HepG2 (cell line): ENCODE results near the gene PIM1. TPM values are rescaled to one million over a fixed set of nuclear protein-coding genes. Genes with fewer than 3 reads are reported as not detected.

Experiments
- ATAC-seq: fragments of 200-7000 bp; cut with Tn5 transposase; 3 replicates; pipeline ENCODE4 v1.9.1; 2020; ENCODE audit warnings: mild to moderate bottlenecking, moderate library complexity
- BruUV-seq: library from RNA; stranded (reverse); fragments of 400-500 nt; replicated peaks from 2 replicates; lab custom pipeline; 2021; lab: Mats Ljungman, UMichigan
- CTCF ChIA-PET: fragments of 300-600 bp; formaldehyde crosslinking; extraction: SDS; loops from one replicate; lab custom pipeline; 2021; ENCODE audit warnings: low total read pairs, inconsistent platforms, low intra/inter-chr PET ratio; lab: Yijun Ruan, JAX
- POLR2A ChIA-PET: fragments of 350-600 bp; sonication (Branson Sonifier 250); formaldehyde crosslinking; loops from one replicate; lab custom pipeline; 2020; ENCODE audit warnings: antibody characterized with exemption, inconsistent platforms; lab: Yijun Ruan, JAX
- DNase-seq: peaks from one replicate; pipeline ENCODE4 v3.0.0-alpha.2; 2015; ENCODE audit warnings: low spot score
- FAIRE-seq: peaks from 3 replicates; lab custom pipeline; 2011; peaks lifted over from hg19 to GRCh38; lab: Jason Lieb, UNC
- H2AFZ ChIP-seq: one replicate; pipeline ENCODE4 v1.6.1; 2011; ENCODE audit warnings: low read length, inconsistent platforms
- H3K27ac ChIP-seq: fragments of 300-600 bp; 3 replicates; pipeline ENCODE4 v1.8.0; 2011; ENCODE audit warnings: mixed run types, mild to moderate bottlenecking, mixed read lengths, low read length, inconsistent platforms; ENCODE audit not compliant: insufficient read depth; ENCODE audit errors: extremely low read length
- H3K27me3 ChIP-seq, 2 experiments: fragments of 200-600 bp in 1 of 2; 2 replicates in 1 of 2; 3 replicates in 1 of 2; pipeline versions ENCODE4 v1.6.0 to v1.8.0; 2011; ENCODE audit warnings: low read length in 2 of 2, mild to moderate bottlenecking in 2 of 2, moderate library complexity in 2 of 2, inconsistent platforms in 1 of 2; ENCODE audit not compliant: insufficient read depth in 2 of 2, control insufficient read depth in 1 of 2
- H3K36me3 ChIP-seq, 2 experiments: fragments of 200-600 bp in 1 of 2; replicated peaks in 1 of 2; 2 replicates in 1 of 2; 3 replicates in 1 of 2; pipeline versions ENCODE4 v1.5.1 to v1.8.0; 2011; ENCODE audit warnings: low read length in 2 of 2, inconsistent platforms in 1 of 2; ENCODE audit not compliant: insufficient read depth in 2 of 2, control insufficient read depth in 1 of 2
- H3K4me1 ChIP-seq: 2 replicates; pipeline ENCODE4 v1.5.1; 2012; ENCODE audit warnings: low read length, inconsistent platforms; ENCODE audit not compliant: insufficient read depth
- H3K4me2 ChIP-seq: 2 replicates; pipeline ENCODE4 v1.6.0; 2011; ENCODE audit warnings: low read depth, low read length, inconsistent platforms
- H3K4me3 ChIP-seq, 3 experiments: fragments of 200-600 bp in 1 of 3; sonication (generic), shearing (Covaris generic) in 1 of 3; replicated peaks in 1 of 3; 2 replicates each; pipeline ENCODE4 v1.5.1; 2011 to 2016; ENCODE audit warnings: low read length in 3 of 3, inconsistent platforms in 2 of 3, low read depth in 2 of 3, mild to moderate bottlenecking in 2 of 3, control low read depth in 1 of 3, mixed read lengths in 1 of 3; ENCODE audit not compliant: insufficient read depth in 1 of 3
- H3K79me2 ChIP-seq: one replicate; pipeline ENCODE4 v1.6.1; 2011; ENCODE audit warnings: low read length, inconsistent platforms; ENCODE audit not compliant: insufficient read depth
- H3K9ac ChIP-seq: 2 replicates; pipeline ENCODE4 v1.6.0; 2011; ENCODE audit warnings: mild to moderate bottlenecking, low read depth, low read length, inconsistent platforms; ENCODE audit not compliant: insufficient read depth
- H3K9me3 ChIP-seq: 2 replicates; pipeline ENCODE4 v1.5.1; 2012; ENCODE audit warnings: mild to moderate bottlenecking, low read length
- H4K20me1 ChIP-seq: 2 replicates; pipeline ENCODE4 v1.6.0; 2011; ENCODE audit warnings: inconsistent platforms, mild to moderate bottlenecking, low read length, moderate library complexity; ENCODE audit not compliant: insufficient read depth
- CAMTA2 ChIP-seq: sonication (generic); formaldehyde crosslinking; IDR thresholded peaks from 2 replicates; pipeline ENCODE4 v1.4.0; 2020; ENCODE audit warnings: mild to moderate bottlenecking, missing genetic modification reagents, borderline replicate concordance
- KDM2A ChIP-seq: sonication (generic); formaldehyde crosslinking; IDR thresholded peaks from 2 replicates; pipeline ENCODE4 v1.4.0; 2020; ENCODE audit warnings: low read depth, missing genetic modification reagents, borderline replicate concordance
- PPARG ChIP-seq: conservative IDR thresholded peaks from 2 replicates; pipeline ENCODE4 v1.6.1; 2016; ENCODE audit warnings: missing biosample characterization, missing genetic modification reagents
- SKIL ChIP-seq: sonication (generic); formaldehyde crosslinking; IDR thresholded peaks from 2 replicates; pipeline ENCODE4 v1.8.0; 2022; ENCODE audit warnings: missing genetic modification reagents, mild to moderate bottlenecking, moderate library complexity, borderline replicate concordance
- THYN1 ChIP-seq: sonication (generic); formaldehyde crosslinking; IDR thresholded peaks from 2 replicates; pipeline ENCODE4 v1.8.1; 2023; ENCODE audit warnings: low read depth, mild to moderate bottlenecking, moderate library complexity, missing genetic modification reagents, borderline replicate concordance
- ZKSCAN5 ChIP-seq: sonication (generic); formaldehyde crosslinking; IDR thresholded peaks from 2 replicates; pipeline ENCODE4 v1.5.1; 2020; ENCODE audit warnings: mild to moderate bottlenecking, missing genetic modification reagents
- ZNF530 ChIP-seq: sonication (generic); formaldehyde crosslinking; IDR thresholded peaks from 2 replicates; pipeline ENCODE4 v1.5.0; 2020; ENCODE audit warnings: low read depth, mild to moderate bottlenecking, missing genetic modification reagents
- ZNF576 ChIP-seq: sonication (generic); formaldehyde crosslinking; IDR thresholded peaks from 2 replicates; pipeline ENCODE4 v1.4.0; 2020; ENCODE audit warnings: mild to moderate bottlenecking, missing genetic modification reagents
- ZNF781 ChIP-seq: sonication (generic); formaldehyde crosslinking; IDR thresholded peaks from 2 replicates; pipeline ENCODE4 v1.5.1; 2020; ENCODE audit warnings: borderline replicate concordance, mild to moderate bottlenecking, missing genetic modification reagents; ENCODE audit errors: not compliant biosample characterization
- WGBS: methylation state at CpG from one replicate; pipeline ENCODE4 v1.1.6; 2017; ENCODE audit warnings: low lambda C conversion rate; 5-methylcytosine and 5-hydroxymethylcytosine counted together
- in situ Hi-C: cut with HindIII; loops from 2 replicates; pipeline ENCODE4 v1.10.0; 2017; ENCODE audit warnings: low pct_unique_long_range_greater_than_20kb; ENCODE audit not compliant: extremely low pct_ligation_motif_present
- intact Hi-C: fragments of 100-400 bp; cut with micrococcal nuclease; formaldehyde crosslinking; loops from one replicate; pipeline ENCODE4 v1.10.0; 2022; ENCODE audit not compliant: unreplicated experiment
- polyA plus RNA-seq, 8 experiments: library from polyadenylated mRNA; depleted of rRNA in 3 of 8; stranded (reverse) in 7 of 8; unstranded in 1 of 8; fragments of >200 nt; fragmentation: Illumina TruSeq in 4 of 8; extraction: Trizol in 4 of 8; gene quantifications; 2 replicates each; pipeline versions ENCODE4 v1.2.1 to v1.2.3, GENCODE V29; 2011 to 2016; ENCODE audit warnings: low read depth in 4 of 8, missing spikeins in 1 of 8, mixed read lengths in 1 of 8; ENCODE audit not compliant: insufficient read depth in 1 of 8
- total RNA-seq, 5 experiments: library from RNA; depleted of rRNA; stranded (reverse); fragments of >200 nt; fragmentation: Illumina TruSeq; extraction: Trizol; gene quantifications; 2 replicates each; pipeline ENCODE4 v1.2.3, GENCODE V29; 2016; ENCODE audit warnings: low read depth in 1 of 5
- TF ChIP-seq, protein P1 (sequence below): IDR thresholded peaks from 2 replicates; pipeline ENCODE4 v1.6.1; 2016; ENCODE audit warnings: low read depth, control low read depth
- TF ChIP-seq, protein P2 (sequence below): sonication (generic); formaldehyde crosslinking; IDR thresholded peaks from 2 replicates; pipeline ENCODE4 v1.9.0; 2021; ENCODE audit warnings: missing genetic modification reagents, borderline replicate concordance

The PIM1 gene
- total and polyA plus RNA-seq, 2 of the 13 experiments (the other 11 are each of a cell fraction or from before 2014, with no cell fraction given) = 29.4 to 117 TPM

DNA sequence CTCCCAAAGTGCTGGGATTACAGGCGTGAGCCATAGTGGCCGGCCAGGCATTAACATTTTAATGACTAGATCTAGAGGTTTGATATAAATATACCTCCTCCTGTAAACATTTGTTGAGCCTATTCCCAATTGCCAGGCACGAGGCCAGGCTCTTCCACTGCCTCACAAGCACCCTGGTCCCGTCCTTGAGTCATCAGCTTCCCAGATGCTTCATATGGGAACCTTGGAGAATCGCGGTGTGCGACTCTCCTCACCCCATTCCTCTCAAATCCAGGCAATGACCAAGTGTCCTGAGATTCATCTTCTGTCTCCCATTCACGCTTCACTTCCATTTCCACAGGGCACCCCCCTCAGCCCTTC, 35.9 kb upstream of the PIM1 start:
- H2AFZ ChIP-seq = no peak overlapping the region
- H3K27ac ChIP-seq = peak overlapping the region; percentile 7
- H3K9me3 ChIP-seq = no peaks in the 10 kb centered on the region
- TF ChIP-seq ZKSCAN5 (CRISPR knock-in tag) (no peak), THYN1 (CRISPR knock-in tag) (no peak), ZNF530 (CRISPR knock-in tag) (no peak), CAMTA2 (CRISPR knock-in tag) (no peak), ZNF781 (CRISPR knock-in tag) (no peak), ZNF576 (CRISPR knock-in tag) (no peak), KDM2A (CRISPR knock-in tag) (no peak), SKIL (CRISPR knock-in tag) (no peak), PPARG (CRISPR knock-in tag) (no peak)
- TF ChIP-seq, protein P1, sequence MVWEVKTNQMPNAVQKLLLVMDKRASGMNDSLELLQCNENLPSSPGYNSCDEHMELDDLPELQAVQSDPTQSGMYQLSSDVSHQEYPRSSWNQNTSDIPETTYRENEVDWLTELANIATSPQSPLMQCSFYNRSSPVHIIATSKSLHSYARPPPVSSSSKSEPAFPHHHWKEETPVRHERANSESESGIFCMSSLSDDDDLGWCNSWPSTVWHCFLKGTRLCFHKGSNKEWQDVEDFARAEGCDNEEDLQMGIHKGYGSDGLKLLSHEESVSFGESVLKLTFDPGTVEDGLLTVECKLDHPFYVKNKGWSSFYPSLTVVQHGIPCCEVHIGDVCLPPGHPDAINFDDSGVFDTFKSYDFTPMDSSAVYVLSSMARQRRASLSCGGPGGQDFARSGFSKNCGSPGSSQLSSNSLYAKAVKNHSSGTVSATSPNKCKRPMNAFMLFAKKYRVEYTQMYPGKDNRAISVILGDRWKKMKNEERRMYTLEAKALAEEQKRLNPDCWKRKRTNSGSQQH (CRISPR knock-in tag) = no peak
- TF ChIP-seq, protein P2, sequence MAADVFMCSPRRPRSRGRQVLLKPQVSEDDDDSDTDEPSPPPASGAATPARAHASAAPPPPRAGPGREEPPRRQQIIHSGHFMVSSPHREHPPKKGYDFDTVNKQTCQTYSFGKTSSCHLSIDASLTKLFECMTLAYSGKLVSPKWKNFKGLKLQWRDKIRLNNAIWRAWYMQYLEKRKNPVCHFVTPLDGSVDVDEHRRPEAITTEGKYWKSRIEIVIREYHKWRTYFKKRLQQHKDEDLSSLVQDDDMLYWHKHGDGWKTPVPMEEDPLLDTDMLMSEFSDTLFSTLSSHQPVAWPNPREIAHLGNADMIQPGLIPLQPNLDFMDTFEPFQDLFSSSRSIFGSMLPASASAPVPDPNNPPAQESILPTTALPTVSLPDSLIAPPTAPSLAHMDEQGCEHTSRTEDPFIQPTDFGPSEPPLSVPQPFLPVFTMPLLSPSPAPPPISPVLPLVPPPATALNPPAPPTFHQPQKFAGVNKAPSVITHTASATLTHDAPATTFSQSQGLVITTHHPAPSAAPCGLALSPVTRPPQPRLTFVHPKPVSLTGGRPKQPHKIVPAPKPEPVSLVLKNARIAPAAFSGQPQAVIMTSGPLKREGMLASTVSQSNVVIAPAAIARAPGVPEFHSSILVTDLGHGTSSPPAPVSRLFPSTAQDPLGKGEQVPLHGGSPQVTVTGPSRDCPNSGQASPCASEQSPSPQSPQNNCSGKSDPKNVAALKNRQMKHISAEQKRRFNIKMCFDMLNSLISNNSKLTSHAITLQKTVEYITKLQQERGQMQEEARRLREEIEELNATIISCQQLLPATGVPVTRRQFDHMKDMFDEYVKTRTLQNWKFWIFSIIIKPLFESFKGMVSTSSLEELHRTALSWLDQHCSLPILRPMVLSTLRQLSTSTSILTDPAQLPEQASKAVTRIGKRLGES (CRISPR knock-in tag) = no peak
- TF ChIP-seq, all 625 proteins: peak for 0
- DNase-seq = no peak
- BruUV-seq = no TSS peak
- Histone ChIP-seq H3K27me3 (no peaks in the 10 kb centered on the region), H4K20me1 (no peaks in the 10 kb centered on the region), H3K9ac (no peak overlapping the region), H3K4me1 (peaks cover 90% of the 10 kb centered on the region), H3K4me2 (no peak overlapping the region), H3K79me2 (peaks cover 3% of the 10 kb centered on the region), H3K36me3 (no peaks in the 10 kb centered on the region), H3K4me3 (no peak overlapping the region)
- 86% methylated on average over 8 of the region's 8 CpGs for WGBS
- in situ Hi-C loops (loop anchor here (5.0 kb wide), 1 partner anchor 38 kb away; the partner anchor contains the start of gene PIM1), intact Hi-C loops (no loop called here)
- ChIA-PET CTCF (no interaction called here), POLR2A (interaction anchor here (0.9 to 5.8 kb wide), 4 partner anchors 24 to 36 kb away, joined by 3 to 60 read pairs (median 4); partner anchors contain the start of gene PIM1)
- no peak for FAIRE-seq
- ATAC-seq = no peak
